GM23338 (cell line): ENCODE measurements around the gene HPS4. TPM values are rescaled to one million over a fixed set of nuclear protein-coding genes. Genes with fewer than 3 reads are reported as not detected.

Source experiments
- ATAC-seq: fragments of 200-7000 bp; cut with Tn5 transposase; 3 replicates; pipeline ENCODE4 v1.9.1; 2020
- DNase-seq: peaks from one replicate; pipeline ENCODE4 v3.0.0-alpha.2; 2015; ENCODE audit warnings: low spot score
- H2AFZ ChIP-seq: fragments of 200-600 bp; sonication (generic); 2 replicates; pipeline ENCODE4 v1.8.0; 2016; ENCODE audit warnings: antibody characterized with exemption, mild to moderate bottlenecking, moderate library complexity
- H3F3A ChIP-seq: fragments of 200-600 bp; sonication (generic); replicated peaks from 2 replicates; pipeline ENCODE4 v1.8.0; 2017; ENCODE audit warnings: antibody characterized with exemption, mixed run types, low read depth
- H3K27ac ChIP-seq: fragments of 200-600 bp; sonication (generic); 2 replicates; pipeline ENCODE4 v1.6.1; 2016; ENCODE audit warnings: low read depth
- H3K27me3 ChIP-seq: fragments of 200-600 bp; sonication (generic); 2 replicates; pipeline ENCODE4 v1.8.0; 2016; ENCODE audit warnings: mild to moderate bottlenecking, mixed run types, moderate library complexity; ENCODE audit not compliant: insufficient read depth
- H3K36me3 ChIP-seq: fragments of 200-600 bp; sonication (generic); 2 replicates; pipeline ENCODE4 v1.8.0; 2016; ENCODE audit warnings: mild to moderate bottlenecking; ENCODE audit not compliant: insufficient read depth
- H3K4me1 ChIP-seq: fragments of 200-600 bp; sonication (generic); 2 replicates; pipeline ENCODE4 v1.8.0; 2016; ENCODE audit warnings: mild to moderate bottlenecking, moderate library complexity; ENCODE audit not compliant: insufficient read depth
- H3K4me2 ChIP-seq: fragments of 200-600 bp; sonication (generic); 2 replicates; pipeline ENCODE4 v1.7.1; 2017; ENCODE audit warnings: mixed run types
- H3K4me3 ChIP-seq: fragments of 200-600 bp; sonication (generic); 2 replicates; pipeline ENCODE4 v1.6.1; 2016; ENCODE audit warnings: mixed run types
- H3K79me2 ChIP-seq: fragments of 200-600 bp; sonication (generic); replicated peaks from 2 replicates; pipeline ENCODE4 v1.8.0; 2017; ENCODE audit warnings: mild to moderate bottlenecking; ENCODE audit not compliant: insufficient read depth
- H3K9me2 ChIP-seq: fragments of 200-600 bp; sonication (generic); 2 replicates; pipeline ENCODE4 v1.8.0; 2017; ENCODE audit not compliant: insufficient read depth
- H4K20me1 ChIP-seq: fragments of 200-600 bp; sonication (generic); replicated peaks from 2 replicates; pipeline ENCODE4 v1.8.0; 2017; ENCODE audit warnings: mild to moderate bottlenecking; ENCODE audit not compliant: insufficient read depth
- H3K27ac Mint-ChIP-seq: 2 replicates; pipeline ENCODE4 v1.8.0; 2020; ENCODE audit warnings: inconsistent platforms, mild to moderate bottlenecking, moderate library complexity, mixed read lengths
- H3K27me3 Mint-ChIP-seq: 3 replicates; pipeline ENCODE4 v1.8.0; 2022; ENCODE audit warnings: low read depth, mild to moderate bottlenecking, moderate library complexity, mixed read lengths, inconsistent platforms; ENCODE audit not compliant: insufficient read depth, poor library complexity
- H3K36me3 Mint-ChIP-seq: 3 replicates; pipeline ENCODE4 v1.8.0; 2021; ENCODE audit warnings: low read depth, mild to moderate bottlenecking, inconsistent platforms, moderate library complexity, mixed read lengths
- H3K4me1 Mint-ChIP-seq: 3 replicates; pipeline ENCODE4 v1.8.0; 2020; ENCODE audit warnings: mild to moderate bottlenecking, inconsistent platforms, mixed read lengths
- H3K4me3 Mint-ChIP-seq: 3 replicates; pipeline ENCODE4 v1.8.0; 2021; ENCODE audit warnings: moderate library complexity, mild to moderate bottlenecking, inconsistent platforms, mixed read lengths
- H3K9me3 Mint-ChIP-seq: 3 replicates; pipeline ENCODE4 v1.8.0; 2020; ENCODE audit warnings: moderate library complexity, mild to moderate bottlenecking, inconsistent platforms, mixed read lengths
- CTCF ChIP-seq, 2 experiments: fragments of 200-600 bp in 1 of 2; sonication (generic) in 1 of 2; conservative IDR thresholded peaks; 2 replicates each; pipeline versions ENCODE4 v1.5.1 to v1.6.1; 2016 to 2017; ENCODE audit warnings: antibody characterized with exemption in 2 of 2, low read depth in 2 of 2, mild to moderate bottlenecking in 2 of 2, moderate library complexity in 1 of 2
- EZH2phosphoT487 ChIP-seq: fragments of 200-600 bp; sonication (generic); IDR thresholded peaks from one replicate; pipeline ENCODE4 v1.8.1; 2018; ENCODE audit warnings: antibody characterized with exemption; ENCODE audit not compliant: unreplicated experiment
- JUNB ChIP-seq: IDR thresholded peaks from one replicate; pipeline ENCODE4 v1.6.1; 2016; ENCODE audit warnings: antibody characterized with exemption; ENCODE audit not compliant: unreplicated experiment
- NANOG ChIP-seq: IDR thresholded peaks from 2 replicates; pipeline ENCODE4 v1.6.1; 2016; ENCODE audit warnings: antibody characterized with exemption, borderline replicate concordance
- POLR2AphosphoS5 ChIP-seq: IDR thresholded peaks from 2 replicates; pipeline ENCODE4 v1.6.1; 2016; ENCODE audit warnings: antibody characterized with exemption, low read depth
- ZNF114 ChIP-seq: fragments of 250-450 bp; sonication (Bioruptor Pico); IDR thresholded peaks from 2 replicates; pipeline ENCODE4 v1.5.0; 2020; ENCODE audit warnings: mild to moderate bottlenecking, moderate library complexity
- ZNF462 ChIP-seq: fragments of 250-450 bp; sonication (Bioruptor Pico); IDR thresholded peaks from 2 replicates; pipeline ENCODE4 v1.5.0; 2020; ENCODE audit warnings: mild to moderate bottlenecking, moderate library complexity
- polyA plus RNA-seq: library from polyadenylated mRNA; unstranded; fragments of >200 nt; fragmentation: Nextera tagmentation; extraction: Ambion mirVana; gene quantifications from 2 replicates; pipeline ENCODE4 v1.2.1, GENCODE V29; 2016
- total RNA-seq: library from RNA; depleted of rRNA; stranded (reverse); fragments of >200 nt; shearing (Covaris generic); gene quantifications from 2 replicates; pipeline ENCODE4 v1.2.3, GENCODE V29; 2014

Gene HPS4
- total and polyA plus RNA-seq, 2 experiments from 2014 or later = 20.3 to 49.4 TPM

GRCh38 chr22:26501996-26502395 lies 18.4 kb upstream of the HPS4 start (continued):
- TF ChIP-seq ZNF462 = no peak
- TF ChIP-seq JUNB = no peak
- no peak for TF ChIP-seq CTCF (conservative IDR thresholded peaks at IDR 0.05; ENCODE audit: low read depth in 2 of 2)
- TF ChIP-seq EZH2phosphoT487 = no peak

DNA sequence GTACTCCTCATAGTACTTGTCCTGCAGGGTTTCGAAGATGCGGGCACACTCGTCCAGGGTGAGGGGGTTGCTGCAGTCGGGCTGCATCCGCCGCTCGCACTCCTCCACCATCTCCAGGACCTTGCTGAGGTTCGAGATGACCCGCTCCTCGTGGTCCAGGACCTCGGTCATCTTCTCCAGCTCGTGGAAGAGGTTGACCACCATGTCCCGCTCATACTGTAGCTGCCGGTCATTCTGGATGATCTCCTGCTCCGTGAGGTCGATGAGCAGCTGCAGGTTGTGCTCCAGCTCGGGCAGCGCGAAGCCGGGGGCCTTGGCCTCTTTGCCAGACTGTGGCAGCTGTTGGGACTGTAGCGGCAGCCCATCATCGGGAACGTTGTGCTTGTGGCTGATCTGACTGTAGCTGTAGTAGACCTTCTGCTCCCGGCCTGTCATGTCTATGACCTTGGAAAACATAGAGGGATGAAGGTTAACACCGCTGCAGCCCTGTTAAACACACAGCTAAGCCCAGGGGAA lies 15.7 kb upstream of the HPS4 start:
- H3K27me3 Mint-ChIP-seq = peaks cover 5% of the 10 kb centered on the region
- H3K36me3 Mint-ChIP-seq = peaks cover 83% of the 10 kb centered on the region
- Histone ChIP-seq H3K36me3 (peaks cover 64% of the 10 kb centered on the region), H3K27me3 (no peaks in the 10 kb centered on the region), H3K4me2 (no peak overlapping the region), H3K4me1 (no peaks in the 10 kb centered on the region; the same call in 1 of the 2 replicates), H3F3A (peaks cover 19% of the 10 kb centered on the region; the same call in 1 of the 2 replicates), H4K20me1 (no peaks in the 10 kb centered on the region; the same call in 1 of the 2 replicates), H3K79me2 (no peaks in the 10 kb centered on the region), H3K27ac (no peak overlapping the region), H3K4me3 (no peak overlapping the region), H3K9me2 (no peaks in the 10 kb centered on the region), H2AFZ (no peak overlapping the region)
- peaks cover 10% of the 10 kb centered on the region for H3K4me1 Mint-ChIP-seq
- ATAC-seq (no peak), DNase-seq (no peak)
- H3K4me3 Mint-ChIP-seq = no peak overlapping the region
- no peaks in the 10 kb centered on the region for H3K9me3 Mint-ChIP-seq
- H3K27ac Mint-ChIP-seq = no peak overlapping the region
- TF ChIP-seq POLR2AphosphoS5 = no peak
- no peak for TF ChIP-seq NANOG
- TF ChIP-seq ZNF462 = no peak
- no peak for TF ChIP-seq ZNF114 (CRISPR knock-in tag)
